ENCODE measurements around the gene ZFP36L1. TPM values are rescaled to one million over a fixed set of nuclear protein-coding genes. Genes with fewer than 3 reads are reported as not detected.

The ZFP36L1 gene
- total and polyA plus RNA-seq, 2 of the 13 experiments (the other 11 are each of a cell fraction or from before 2014, with no cell fraction given): 7.4 to 10.2 TPM

- peak; percentile 26; the same call in 1 of the 2 replicates for TF ChIP-seq ZNF687 (CRISPR knock-in tag; IDR thresholded peaks at IDR 0.05)
Measured at GRCh38 chr14:68819260-68819691, 26.4 kb upstream of the ZFP36L1 start (continued).

- Histone ChIP-seq H3K9me3 (ENCODE audit: low read length) (no peaks in the 10 kb centered on the region), H3K79me2 (ENCODE audit: insufficient read depth, low read length) (no peaks in the 10 kb centered on the region), H2AFZ (ENCODE audit: low read length) (no peak overlapping the region), H3K4me3 (replicated peaks in 1 of 3; ENCODE audit: insufficient read depth in 1 of 3, low read depth in 2 of 3, low read length in 3 of 3) (no peak overlapping the region), H3K27ac (ENCODE audit: extremely low read length, insufficient read depth, low read length) (no peak overlapping the region), H3K4me2 (ENCODE audit: low read depth, low read length) (no peak overlapping the region), H3K9ac (ENCODE audit: insufficient read depth, low read depth, low read length) (no peak overlapping the region), H4K20me1 (ENCODE audit: insufficient read depth, low read length) (no peaks in the 10 kb centered on the region), H3K36me3 (replicated peaks in 1 of 2; ENCODE audit: control insufficient read depth in 1 of 2, insufficient read depth in 2 of 2, low read length in 2 of 2) (no peaks in the 10 kb centered on the region), H3K4me1 (ENCODE audit: insufficient read depth, low read length) (peaks cover 89% of the 10 kb centered on the region), H3K27me3 (ENCODE audit: control insufficient read depth in 1 of 2, insufficient read depth in 2 of 2, low read length in 2 of 2) (no peaks in the 10 kb centered on the region)
- ChIA-PET CTCF (ENCODE audit: low intra/inter-chr PET ratio, low total read pairs) (interaction anchor here (1.2 to 1.6 kb wide), 4 partner anchors 29 to 981 kb away, joined by 3 to 9 read pairs (median 8); no protein-coding TSS in a partner anchor), POLR2A (interaction anchor here (0.6 to 5.6 kb wide), 4 partner anchors 10 to 55 kb away, joined by 3 to 74 read pairs (median 10); partner anchors contain the start of gene ZFP36L1)
- in situ Hi-C loops (cut with HindIII; ENCODE audit: extremely low pct_ligation_motif_present, low pct_unique_long_range_greater_than_20kb): loop anchor here (5.0 to 25.0 kb wide), 3 partner anchors 570 to 1205 kb away; partner anchors contain the start of genes ARG2 and PIGH
- ATAC-seq: no peak
- no peak for DNase-seq (ENCODE audit: low spot score)
- TF ChIP-seq MIXL1 (CRISPR knock-in tag; IDR thresholded peaks at IDR 0.05) (no peak), ZNF83 (CRISPR knock-in tag; IDR thresholded peaks at IDR 0.05; ENCODE audit: borderline replicate concordance) (no peak), ZKSCAN1 (IDR thresholded peaks at IDR 0.05; ENCODE audit: low read length) (0 out of 2 replicates have a peak, but pooled peaks have one; percentile 59)
- BruUV-seq (replicated peaks): no TSS peak
- intact Hi-C loops (cut with micrococcal nuclease; ENCODE audit: unreplicated experiment): loop anchor here (10.0 kb wide), 1 partner anchor 353 kb away; no protein-coding TSS in a partner anchor
- no peak for FAIRE-seq
- 43% methylated on average over 2 of the region's 3 CpGs for WGBS (ENCODE audit: low lambda C conversion rate)
Measured at GRCh38 chr14:68817506-68818212, 24.8 kb upstream of the ZFP36L1 start.

Data from HepG2 (cell line).